NCI-H774 (cell line): Measurements from ENCODE around the gene IL4I1.

ENCODE experiments used
- DNase-seq: peaks from one replicate; lab custom pipeline; 2025; lab: John Stamatoyannopoulos, UW

Gene IL4I1

DNA sequence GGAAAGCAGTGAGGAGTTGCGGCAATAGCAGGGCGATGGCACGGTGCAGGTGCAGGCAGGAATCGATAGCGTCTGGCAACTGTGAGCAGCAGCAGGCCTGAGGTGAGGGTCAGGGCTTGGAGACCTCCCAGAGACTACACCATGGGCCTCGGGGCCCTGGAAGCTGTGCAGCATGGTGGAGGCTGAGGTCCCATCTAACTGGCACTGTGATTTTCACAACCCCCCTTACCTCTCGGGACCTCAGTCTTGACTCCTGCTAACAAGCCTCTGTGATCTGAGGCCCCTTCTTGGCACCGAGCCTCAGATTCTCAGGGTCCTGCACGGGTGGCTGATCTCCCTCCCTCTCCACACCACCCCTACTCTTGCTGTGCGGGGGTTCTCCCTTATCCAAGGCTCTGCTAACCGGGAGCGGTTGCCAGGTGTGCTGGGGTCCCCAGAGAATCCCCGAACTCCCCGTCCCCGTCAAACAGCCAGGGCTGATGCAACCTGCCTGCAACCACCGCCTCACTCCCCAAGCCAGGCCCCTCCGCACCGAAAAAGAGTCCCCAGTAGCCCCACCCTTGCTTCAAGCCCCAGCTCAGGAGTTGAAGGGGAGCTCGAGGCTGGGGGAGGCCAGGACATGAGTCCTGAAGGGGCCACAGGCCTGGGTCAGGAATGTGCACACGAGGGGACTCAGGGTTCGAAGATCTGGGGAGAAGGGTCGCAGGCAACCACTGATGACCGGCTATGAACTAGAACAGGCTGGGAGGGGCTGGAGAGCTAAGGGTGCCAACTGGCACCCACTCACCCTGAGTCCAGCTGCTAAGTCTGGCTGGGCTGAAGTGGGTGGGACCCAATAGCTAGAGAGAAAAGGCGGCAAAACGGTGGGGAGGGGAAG is 27.6 kb upstream of the IL4I1 start:
- no peak for DNase-seq

DNA sequence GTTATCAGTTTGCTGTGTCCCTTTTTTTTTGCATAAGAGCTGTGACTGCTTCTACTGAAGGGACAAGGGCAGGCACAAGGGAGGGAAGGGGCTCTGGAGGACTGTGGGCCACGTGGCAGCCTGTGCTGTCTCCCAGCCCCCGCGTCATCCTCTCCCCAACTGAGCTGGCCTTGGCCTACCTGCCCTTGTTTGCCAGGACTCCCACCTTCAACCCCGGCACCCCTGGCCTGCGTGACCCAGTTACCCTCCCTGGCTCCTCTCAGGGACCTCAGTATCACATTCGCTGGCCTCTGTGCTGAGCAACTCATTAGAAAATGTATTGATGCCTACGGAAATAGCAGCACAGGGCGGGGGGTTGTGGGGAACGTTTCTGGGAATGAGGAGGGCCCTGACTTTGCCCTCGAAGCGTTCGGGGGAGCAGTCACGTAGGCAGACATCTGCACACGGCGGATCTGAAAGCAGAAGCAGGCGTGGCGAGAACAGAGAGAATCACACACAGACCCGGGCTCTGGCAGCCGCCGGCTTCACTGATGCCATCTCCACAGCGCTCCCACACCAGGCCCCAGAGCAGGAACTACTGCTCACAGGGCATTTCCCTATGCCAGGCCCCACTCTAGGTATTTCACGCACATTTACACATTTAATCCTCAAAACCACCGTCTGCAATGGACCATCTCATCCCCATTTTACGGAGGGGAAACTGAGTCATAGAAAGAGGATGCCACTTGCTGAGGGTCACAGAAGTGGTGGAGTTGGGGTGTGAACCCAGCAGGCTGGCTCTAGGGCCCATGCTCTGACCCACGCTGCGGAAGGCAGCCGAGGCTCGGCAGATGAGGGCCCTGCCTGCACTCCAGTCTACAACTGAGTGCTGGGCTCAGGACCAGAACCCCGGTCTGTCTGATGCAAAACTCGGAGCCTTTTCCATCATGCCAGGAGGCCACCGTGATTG is 26.6 kb upstream of the IL4I1 start:
- no peak for DNase-seq

DNA sequence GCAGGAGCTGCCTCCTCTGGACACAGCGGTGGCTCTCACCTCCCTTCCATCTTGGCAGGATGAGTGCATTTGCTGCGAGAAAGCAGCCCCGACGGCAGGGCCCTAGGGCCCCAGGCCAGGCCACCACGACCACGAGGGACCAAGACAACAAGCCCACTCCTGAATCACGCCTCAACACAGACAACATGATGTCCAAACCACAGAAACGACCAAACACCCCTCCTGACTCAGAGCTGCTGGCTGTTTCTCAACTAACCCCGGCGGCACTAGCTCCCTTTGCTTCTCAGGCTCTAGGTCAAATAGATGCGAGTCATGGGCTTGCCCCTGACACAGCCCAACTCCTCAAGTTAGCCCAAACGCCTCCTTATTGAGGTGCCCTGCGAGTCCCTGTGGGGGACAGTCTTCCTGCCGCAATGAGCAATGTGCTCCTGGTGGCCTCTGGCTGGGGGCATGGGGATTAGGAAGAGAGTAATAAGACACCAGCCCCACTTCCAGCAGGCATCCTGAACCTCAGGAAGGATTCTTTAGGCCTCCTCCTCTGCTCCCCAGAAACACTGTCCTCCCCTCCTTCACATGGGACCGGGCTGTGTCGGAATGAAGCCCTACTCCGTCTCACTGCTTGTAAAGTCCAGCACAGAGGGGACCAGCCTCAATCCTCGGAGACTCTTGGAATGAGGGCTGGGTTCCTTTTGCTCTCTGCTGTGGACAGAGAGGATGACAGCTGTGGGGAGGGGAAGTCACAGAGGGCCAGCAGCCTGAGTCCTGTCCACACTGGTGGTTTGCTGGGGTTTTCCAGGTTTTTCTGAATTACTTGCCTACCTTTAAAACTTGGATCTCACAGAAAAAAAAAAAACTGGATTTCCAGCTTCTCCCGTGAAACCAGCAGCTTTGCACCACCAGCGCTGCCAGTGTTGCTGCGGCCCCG is 25.4 kb upstream of the IL4I1 start:
- DNase-seq: no peak

DNA sequence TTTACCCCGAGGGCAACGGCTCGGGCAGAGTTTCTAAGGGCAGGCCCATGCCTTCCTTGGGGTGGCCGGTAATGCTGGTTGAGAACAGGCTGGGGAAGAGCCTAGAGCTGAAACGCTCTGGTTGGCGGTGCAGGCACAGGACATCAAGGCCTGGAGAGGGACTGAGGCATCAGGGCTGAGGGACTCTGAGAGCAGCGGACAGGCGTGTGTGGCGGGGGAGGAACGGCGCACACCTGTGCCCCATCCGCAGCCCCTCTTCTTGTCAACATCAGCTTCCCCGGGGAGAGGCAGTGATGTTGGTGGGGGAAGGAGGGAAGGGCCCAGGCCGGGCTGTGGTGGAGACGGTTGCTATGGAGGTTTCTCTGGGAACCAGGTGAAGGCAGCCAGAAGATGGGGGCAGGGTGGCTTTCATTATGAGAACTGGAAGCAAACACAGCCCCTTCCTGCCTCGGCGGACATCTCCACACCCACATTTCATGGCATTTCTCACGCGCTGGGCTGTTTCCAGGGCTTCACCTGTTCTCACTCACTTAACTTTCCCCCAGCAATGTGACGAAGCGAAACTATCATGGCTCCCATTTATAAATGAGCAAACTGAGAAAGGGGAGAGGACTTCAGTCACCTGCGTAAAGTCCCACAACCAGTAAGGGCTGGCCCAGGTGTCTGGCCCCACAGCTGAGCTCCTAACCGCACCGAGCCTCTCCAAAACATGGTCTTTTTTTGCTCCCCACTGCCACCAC is 24.1 kb upstream of the IL4I1 start:
- DNase-seq: no peak

DNA sequence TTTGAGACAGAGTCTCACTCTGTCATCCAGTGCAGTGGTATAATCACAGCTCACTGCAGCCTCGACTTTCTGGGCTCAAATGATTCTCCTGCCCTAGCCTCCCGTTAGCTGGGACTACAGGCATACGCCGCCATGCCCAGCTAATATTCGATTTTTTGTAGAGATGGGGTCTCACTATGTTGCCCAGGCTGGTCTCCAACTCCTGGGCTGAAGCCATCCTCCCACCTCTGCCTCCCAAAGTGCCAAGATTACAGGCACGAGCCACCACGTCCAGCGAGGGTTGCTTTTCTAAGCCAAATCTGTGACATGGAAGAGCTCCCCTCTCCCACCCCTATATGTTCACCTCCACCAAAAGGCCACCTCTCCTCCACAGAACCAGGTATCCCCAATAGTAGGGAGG is 21.4 kb upstream of the IL4I1 start:
- DNase-seq: no peak

DNA sequence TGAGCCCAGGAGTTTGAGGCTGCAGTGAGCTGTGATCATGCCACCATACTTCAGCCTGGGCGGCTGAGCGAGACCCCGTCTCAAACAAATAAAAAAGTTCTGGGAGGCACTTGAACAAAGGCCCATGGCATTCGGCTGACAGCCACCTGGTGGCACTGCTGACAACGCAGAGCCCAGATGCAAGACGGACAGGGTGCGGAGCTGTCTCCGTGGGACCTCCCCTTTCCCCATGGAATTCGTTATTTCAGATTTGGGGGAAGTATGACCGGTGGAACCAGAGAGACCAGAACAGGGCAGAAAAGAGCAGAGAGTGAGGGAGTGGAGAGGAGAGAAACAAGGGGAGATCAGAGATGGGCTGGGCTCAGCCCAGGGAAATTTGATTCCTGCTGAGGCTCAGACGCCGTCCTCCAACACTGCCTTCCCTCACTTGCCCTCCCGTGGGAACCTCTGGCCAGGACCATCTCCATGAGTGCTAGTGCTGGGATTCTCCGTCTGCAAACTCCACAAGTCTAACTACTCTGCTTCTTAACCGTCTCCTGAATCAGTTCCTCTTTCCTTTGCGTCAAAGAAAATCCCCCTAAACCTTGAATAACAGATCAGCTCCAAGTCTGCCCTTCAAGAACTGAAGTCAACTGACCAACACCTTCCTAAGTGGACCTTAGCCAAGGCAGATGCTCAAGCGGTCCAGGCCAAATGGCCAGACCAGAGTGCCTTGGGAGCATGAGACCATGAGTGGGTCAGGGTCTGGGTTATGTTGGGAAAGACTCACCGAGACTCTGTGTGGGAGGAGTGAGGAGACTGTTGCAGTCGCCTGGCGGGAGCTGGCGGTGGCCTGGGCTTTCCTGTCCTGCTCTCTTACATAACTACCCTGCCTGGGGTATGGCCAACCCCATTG is 20.4 kb upstream of the IL4I1 start:
- DNase-seq: no peak

DNA sequence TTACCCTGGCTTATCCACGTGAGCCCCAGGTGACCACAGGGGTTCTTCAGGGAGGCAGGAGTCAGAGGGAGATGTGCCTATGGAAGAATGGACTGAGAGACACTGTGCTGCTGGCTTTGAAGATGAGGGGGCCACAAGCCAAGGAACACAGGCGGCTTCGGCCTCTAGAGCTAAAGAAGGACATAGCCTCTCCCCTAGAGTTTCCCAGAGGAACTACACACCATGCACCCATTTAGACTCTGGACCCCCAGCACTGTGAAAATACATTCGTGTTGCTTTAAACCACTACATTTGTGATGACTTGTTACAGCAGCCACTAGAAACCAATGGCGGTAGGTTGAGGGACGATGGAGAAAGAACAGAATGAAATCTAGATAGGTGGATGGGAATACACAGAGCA is 18.6 kb upstream of the IL4I1 start:
- DNase-seq: no peak

DNA sequence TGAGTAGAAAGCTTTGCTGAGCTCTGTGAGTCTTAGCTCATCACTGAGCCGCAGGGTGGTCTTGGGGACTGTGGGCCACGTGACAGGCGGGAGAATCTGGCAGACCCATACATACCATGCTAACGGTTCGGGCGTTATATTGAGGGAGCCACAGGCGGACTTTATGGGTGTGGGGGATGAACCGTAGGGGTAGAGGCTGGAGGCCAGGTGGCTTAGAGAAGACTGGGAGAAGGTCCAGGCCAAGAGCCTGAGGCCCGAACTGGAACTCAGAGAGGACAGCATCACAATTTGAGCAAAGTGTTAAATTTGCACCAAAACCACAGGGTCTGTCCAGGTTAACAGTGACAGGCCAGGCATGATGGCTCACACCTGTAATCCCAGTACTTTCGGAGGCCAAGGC is 17.0 kb upstream of the IL4I1 start:
- DNase-seq: no peak

DNA sequence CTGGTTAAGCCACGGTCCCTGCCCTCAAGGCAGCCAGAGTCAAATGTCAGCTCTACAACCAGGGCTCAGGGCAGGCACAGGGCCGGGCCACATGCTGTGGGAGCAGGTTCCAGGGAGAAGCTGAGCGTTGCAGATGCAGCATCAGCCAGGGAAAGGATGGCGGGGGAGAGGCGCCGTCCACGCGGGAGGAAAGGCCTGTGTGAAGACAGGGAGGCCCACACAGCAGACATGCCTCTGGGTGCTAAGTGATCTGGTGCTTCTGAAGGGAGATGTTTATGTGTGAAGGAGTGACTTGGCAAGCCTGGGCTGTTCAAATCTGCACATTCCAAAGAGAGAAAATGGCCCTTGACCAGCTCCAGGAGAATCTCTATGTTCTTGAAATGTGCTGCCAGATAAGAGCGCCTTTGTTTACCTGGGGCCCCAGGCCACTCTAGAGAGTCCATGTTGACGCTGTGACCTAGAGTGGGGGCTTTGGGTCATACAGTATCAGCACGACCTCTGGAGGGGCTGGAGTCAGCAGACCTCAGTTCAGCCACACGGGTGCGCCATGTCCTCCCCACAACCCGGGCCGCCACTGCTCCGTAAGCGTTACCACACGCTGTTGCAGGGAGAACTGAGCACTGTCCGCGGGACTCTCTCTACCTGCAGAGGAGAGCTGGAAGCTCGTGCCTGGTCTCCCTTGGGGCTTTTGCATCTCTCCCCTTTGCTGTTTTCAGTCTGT is 16.4 kb upstream of the IL4I1 start:
- DNase-seq: no peak

DNA sequence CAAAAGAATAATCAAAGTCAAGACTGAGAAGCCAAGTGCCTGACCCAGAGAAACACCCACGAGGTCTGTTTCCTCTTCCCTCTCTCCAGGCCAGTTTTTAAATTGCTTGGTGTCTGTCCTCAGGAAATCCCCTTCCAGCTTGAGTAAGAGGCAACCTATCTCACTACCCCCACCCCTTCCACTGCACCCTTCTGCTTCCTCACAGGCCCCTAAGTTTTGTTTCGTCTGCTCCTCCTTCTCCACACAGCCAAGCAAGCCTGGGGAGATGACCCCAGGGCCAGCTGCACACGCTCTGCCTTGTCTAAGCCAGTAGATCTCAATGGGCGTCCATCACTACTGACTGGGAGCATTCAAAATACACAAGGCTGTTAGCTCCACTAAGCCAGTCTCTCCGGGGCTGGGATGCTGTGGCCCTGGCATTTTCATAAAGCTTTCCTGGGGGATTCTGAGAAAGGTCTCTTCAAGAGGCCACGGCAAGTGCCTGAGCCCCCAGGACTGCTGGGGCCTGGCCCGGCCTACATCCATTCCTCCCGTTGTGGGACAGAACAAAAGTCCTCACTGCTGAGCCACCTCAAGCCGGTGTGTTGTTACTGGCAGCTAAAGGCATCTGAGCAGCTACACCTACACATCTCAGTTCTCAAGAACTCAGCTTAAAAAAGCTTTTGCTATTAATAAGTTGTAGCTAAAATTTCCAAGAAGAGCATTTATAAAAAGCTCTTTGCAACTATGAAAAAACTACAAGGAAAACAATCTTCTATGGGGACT is 14.9 kb upstream of the IL4I1 start:
- no peak for DNase-seq

DNA sequence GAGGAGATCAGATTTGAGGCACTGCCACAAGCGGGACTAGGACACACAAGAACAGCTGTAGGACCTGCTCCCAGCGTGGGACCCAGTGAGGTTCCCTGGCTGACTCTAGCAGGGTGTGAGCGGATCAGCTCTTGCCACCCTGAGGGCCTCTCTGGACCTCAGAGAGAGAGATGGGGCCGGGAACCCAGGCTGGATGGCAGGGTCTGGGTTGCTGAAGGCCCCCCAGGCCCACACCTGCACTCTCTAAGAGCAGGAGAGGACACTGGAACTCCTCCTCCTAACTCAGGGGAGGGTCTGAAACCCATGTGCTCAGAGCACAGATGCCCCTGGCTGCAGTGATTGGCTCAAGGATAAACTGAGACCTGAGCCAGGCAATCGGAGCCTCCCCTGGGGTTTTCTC is 13.5 kb upstream of the IL4I1 start:
- DNase-seq: no peak

DNA sequence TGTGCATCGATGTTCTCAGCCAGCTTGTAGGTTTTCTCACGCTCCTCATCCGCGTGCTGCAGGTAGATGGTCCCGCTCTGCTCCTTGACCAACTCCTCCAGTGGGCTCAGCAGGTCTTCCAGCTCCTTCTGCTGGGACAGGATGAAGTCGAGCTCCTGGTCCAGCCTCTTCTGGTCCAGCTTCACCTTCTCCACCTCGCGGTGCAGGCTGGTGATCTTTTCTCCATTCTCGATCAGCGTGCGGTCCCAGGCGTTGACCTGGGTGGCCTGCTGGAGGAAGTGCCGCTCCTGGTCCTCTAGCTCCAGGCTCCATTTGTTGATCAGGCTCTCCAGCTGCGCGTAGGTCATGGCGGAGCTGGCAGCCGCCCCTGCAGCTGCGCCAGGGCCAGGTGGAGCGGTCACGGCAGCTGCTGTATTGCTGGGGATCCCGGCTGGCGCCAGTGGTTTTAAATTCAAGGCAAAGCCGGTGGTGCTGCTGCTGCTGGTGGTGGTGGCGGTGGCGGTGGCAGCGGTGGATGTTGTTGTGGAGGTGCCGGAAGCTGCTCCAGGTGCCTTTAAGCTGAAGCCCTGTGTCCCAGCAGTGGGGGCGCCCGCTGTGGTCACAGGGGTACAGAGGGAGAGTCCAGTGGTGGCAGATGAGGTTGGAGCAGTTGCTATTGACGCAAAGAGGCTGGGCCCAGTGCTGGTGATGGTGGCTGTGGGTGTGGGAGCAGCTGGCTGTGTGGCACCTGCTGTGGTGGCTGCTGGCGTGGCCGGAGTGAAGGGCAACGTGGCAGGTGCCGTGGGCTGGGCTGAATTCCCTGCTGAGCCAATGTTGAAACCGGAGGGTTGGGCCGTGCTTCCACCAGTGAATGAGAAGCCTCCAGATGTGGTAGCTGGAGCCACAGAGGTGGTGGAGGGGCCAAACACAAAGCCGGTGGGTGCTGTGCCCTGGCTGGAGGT is 12.1 kb upstream of the IL4I1 start:
- DNase-seq: no peak

DNA sequence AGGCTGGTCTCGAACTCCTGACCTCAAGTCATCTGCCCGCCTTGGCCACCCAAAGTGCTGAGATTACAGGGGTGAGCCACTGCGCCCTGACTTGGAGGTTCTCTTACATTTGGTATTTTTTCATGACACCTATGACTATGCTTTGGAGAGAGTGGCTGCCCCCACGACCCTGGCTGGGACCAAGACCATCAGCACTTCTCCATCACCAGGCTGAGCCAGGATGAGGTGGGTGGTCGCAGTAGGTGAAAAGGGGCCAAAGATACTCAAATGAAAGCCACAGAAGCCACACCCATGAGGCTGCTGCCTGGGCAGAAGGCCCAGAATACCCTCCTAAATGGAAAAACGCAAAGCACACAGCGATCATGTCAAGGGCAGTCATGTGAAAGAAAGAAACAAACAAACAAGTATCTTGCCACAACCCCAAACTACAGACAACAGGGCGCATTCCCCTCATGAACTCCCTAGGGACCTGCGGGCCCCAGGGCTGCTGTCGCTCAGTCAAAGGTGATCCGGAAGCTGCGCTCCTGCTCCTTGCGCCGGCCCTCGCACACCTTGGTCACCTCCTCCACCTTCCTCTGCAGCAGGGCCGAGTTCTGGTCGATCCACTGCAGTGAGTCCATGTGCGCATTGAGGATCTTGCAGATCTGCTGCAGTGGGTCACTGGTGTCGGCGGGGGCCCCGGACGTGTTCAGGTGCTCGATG is 11.2 kb upstream of the IL4I1 start:
- DNase-seq: no peak

DNA sequence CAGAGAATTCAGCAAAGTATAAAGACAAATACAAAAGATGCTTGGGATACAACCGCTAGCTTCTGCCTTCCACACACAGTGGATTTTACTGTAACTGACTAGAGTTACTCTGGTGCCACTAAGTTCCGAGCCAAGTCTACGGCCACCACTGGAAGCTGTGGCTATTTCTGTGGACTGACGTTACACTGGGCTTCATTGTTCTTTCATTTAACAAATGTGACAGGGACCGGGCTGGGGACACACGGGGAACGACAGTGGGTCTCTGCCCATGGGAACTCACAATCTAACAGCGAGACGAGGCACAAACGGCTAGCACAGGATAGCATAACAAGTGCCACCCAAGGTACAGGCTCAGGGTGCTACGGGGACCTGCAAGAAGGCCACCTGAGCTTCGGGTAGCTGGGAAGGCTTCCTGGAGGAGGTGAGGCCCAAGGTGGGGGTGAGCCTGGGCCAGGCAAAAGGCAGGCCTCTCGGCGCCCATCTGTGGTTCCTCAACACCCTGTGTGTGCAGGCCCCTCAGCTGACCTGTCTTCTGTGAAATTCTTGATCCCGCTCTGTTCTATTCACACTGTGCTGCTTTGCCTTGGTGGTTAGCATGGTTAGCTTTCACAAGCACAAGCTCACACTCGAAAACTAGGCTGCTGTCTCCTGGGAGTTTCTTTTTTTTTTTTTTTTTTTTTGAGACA is 10.3 kb upstream of the IL4I1 start:
- DNase-seq: no peak

DNA sequence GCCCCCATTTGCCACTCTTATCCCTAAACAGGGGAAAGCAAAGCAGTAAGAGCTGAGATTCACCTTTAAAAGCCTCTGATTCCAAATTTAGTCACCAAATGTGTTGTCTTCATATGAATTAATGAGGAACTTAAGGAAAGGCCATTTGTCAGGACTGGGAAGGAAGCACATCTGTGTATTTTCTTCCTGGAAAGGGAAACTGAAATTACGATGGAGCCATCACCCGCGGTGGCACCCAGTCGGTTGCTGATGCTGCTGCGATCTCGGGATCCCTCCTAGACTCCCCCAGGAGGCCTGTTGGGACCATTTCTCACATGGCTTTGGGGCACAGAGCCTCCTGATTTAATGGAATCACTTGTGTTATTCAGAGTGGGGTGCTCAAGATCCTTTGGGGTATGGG is 7.4 kb upstream of the IL4I1 start:
- DNase-seq: no peak

DNA sequence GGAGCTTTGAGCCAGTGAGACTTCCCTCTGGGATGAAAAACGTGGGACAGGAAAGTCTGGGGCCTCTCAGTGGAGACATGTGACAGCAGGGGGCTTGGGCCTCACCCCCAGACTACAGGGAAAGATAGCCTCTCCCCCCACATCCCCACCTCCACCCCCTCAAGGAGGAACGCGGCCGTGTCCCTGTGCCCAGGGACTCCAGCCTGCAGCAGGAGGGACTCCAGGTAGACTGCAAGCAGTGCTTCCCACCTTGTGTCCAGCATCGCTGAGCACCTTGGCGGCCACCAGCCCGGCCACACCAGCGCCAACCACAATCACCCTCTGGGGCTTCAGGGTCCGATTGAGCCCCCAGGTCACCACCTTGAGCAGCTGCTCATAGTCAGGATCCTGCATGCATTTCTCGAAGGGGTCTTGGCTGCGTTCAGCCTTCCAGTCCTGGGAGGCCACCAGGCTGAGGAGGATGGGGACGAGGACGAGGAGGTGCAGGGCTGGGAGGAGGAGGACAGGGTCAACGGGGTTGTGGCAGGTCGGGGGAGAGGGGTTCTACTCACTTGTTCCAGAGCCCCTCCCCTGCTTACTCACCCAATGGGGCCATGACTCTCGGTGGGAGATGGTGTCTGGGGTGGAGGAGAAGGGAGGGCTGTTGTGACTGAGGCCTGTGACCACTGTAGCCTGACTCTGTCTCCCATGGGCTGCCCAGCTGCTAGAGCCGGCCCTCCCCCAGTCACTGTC is 955 bp downstream of the IL4I1 start:
- DNase-seq: no peak
